ENCODE results near the gene NPC1L1. TPM values are rescaled to one million over a fixed set of nuclear protein-coding genes. Genes with fewer than 3 reads are reported as not detected.

The NPC1L1 gene
- total and polyA plus RNA-seq, 2 of the 13 experiments (the other 11 are each of a cell fraction or from before 2014, with no cell fraction given): 4.8 to 14.5 TPM

- TF ChIP-seq NFYB (CRISPR knock-in tag; IDR thresholded peaks at IDR 0.05) (no peak), XRCC5 (optimal IDR thresholded peaks at IDR 0.05; ENCODE audit: low read length) (peak; percentile 13), KMT2A (CRISPR knock-in tag; IDR thresholded peaks at IDR 0.05) (no peak), BCL6 (CRISPR knock-in tag; IDR thresholded peaks at IDR 0.05) (peak; percentile 26; the same call in 1 of the 2 replicates), ATAD3A (CRISPR knock-in tag; IDR thresholded peaks at IDR 0.05) (no peak), PPARG (CRISPR knock-in tag; conservative IDR thresholded peaks at IDR 0.05) (peak; percentile 88), ZBTB7B (CRISPR knock-in tag; IDR thresholded peaks at IDR 0.05) (peak; percentile 73), ZFP41 (CRISPR knock-in tag; IDR thresholded peaks at IDR 0.05; ENCODE audit: borderline replicate concordance) (no peak), ZNF235 (CRISPR knock-in tag; IDR thresholded peaks at IDR 0.05; ENCODE audit: borderline replicate concordance) (no peak), TMF1 (CRISPR knock-in tag; IDR thresholded peaks at IDR 0.05; ENCODE audit: low read depth) (0 out of 2 replicates have a peak, but pooled peaks have one; percentile 14), AGO2 (optimal IDR thresholded peaks at IDR 0.05; ENCODE audit: low read depth, low read length) (peak; percentile 11), KLF6 (CRISPR knock-in tag; IDR thresholded peaks at IDR 0.05) (no peak), ZBTB39 (CRISPR knock-in tag; IDR thresholded peaks at IDR 0.05) (no peak), ZNF747 (CRISPR knock-in tag; IDR thresholded peaks at IDR 0.05; ENCODE audit: borderline replicate concordance) (0 out of 2 replicates have a peak, but pooled peaks have one; percentile 48)
- TF ChIP-seq, protein P1, sequence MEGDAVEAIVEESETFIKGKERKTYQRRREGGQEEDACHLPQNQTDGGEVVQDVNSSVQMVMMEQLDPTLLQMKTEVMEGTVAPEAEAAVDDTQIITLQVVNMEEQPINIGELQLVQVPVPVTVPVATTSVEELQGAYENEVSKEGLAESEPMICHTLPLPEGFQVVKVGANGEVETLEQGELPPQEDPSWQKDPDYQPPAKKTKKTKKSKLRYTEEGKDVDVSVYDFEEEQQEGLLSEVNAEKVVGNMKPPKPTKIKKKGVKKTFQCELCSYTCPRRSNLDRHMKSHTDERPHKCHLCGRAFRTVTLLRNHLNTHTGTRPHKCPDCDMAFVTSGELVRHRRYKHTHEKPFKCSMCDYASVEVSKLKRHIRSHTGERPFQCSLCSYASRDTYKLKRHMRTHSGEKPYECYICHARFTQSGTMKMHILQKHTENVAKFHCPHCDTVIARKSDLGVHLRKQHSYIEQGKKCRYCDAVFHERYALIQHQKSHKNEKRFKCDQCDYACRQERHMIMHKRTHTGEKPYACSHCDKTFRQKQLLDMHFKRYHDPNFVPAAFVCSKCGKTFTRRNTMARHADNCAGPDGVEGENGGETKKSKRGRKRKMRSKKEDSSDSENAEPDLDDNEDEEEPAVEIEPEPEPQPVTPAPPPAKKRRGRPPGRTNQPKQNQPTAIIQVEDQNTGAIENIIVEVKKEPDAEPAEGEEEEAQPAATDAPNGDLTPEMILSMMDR (CRISPR knock-in tag; IDR thresholded peaks at IDR 0.05): peak; percentile 56
- TF ChIP-seq, protein P2, sequence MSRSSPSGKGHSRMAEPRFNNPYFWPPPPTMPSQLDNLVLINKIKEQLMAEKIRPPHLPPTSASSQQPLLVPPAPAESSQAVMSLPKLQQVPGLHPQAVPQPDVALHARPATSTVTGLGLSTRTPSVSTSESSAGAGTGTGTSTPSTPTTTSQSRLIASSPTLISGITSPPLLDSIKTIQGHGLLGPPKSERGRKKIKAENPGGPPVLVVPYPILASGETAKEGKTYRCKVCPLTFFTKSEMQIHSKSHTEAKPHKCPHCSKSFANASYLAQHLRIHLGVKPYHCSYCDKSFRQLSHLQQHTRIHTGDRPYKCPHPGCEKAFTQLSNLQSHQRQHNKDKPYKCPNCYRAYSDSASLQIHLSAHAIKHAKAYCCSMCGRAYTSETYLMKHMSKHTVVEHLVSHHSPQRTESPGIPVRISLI (CRISPR knock-in tag; IDR thresholded peaks at IDR 0.05; ENCODE audit: borderline replicate concordance): peak; percentile 27; the same call in 1 of the 2 replicates
- TF ChIP-seq, protein P3, sequence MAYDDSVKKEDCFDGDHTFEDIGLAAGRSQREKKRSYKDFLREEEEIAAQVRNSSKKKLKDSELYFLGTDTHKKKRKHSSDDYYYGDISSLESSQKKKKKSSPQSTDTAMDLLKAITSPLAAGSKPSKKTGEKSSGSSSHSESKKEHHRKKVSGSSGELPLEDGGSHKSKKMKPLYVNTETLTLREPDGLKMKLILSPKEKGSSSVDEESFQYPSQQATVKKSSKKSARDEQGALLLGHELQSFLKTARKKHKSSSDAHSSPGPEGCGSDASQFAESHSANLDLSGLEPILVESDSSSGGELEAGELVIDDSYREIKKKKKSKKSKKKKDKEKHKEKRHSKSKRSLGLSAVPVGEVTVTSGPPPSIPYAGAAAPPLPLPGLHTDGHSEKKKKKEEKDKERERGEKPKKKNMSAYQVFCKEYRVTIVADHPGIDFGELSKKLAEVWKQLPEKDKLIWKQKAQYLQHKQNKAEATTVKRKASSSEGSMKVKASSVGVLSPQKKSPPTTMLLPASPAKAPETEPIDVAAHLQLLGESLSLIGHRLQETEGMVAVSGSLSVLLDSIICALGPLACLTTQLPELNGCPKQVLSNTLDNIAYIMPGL (CRISPR knock-in tag; IDR thresholded peaks at IDR 0.05; ENCODE audit: borderline replicate concordance in 1 of 2, low read depth in 1 of 2): 0 out of 4 replicates have a peak, but pooled peaks of 1 of the 2 experiments have one; percentile 13
- TF ChIP-seq, protein P4, sequence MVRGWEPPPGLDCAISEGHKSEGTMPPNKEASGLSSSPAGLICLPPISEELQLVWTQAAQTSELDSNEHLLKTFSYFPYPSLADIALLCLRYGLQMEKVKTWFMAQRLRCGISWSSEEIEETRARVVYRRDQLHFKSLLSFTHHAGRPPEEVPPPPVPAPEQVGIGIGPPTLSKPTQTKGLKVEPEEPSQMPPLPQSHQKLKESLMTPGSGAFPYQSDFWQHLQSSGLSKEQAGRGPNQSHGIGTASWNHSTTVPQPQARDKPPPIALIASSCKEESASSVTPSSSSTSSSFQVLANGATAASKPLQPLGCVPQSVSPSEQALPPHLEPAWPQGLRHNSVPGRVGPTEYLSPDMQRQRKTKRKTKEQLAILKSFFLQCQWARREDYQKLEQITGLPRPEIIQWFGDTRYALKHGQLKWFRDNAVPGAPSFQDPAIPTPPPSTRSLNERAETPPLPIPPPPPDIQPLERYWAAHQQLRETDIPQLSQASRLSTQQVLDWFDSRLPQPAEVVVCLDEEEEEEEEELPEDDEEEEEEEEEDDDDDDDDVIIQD (CRISPR knock-in tag; IDR thresholded peaks at IDR 0.05; ENCODE audit: low read depth): no peak
- TF ChIP-seq, protein P5, sequence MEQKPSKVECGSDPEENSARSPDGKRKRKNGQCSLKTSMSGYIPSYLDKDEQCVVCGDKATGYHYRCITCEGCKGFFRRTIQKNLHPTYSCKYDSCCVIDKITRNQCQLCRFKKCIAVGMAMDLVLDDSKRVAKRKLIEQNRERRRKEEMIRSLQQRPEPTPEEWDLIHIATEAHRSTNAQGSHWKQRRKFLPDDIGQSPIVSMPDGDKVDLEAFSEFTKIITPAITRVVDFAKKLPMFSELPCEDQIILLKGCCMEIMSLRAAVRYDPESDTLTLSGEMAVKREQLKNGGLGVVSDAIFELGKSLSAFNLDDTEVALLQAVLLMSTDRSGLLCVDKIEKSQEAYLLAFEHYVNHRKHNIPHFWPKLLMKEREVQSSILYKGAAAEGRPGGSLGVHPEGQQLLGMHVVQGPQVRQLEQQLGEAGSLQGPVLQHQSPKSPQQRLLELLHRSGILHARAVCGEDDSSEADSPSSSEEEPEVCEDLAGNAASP (CRISPR knock-in tag; IDR thresholded peaks at IDR 0.05; ENCODE audit: borderline replicate concordance): no peak; the same call in 1 of the 2 replicates
These were observed 913 bp upstream of the NPC1L1 start (continued) for GRCh38 chr7:44541876-44542610.

Measured in HepG2 (cell line).